ENCODE data around the gene PRKCD. TPM values are rescaled to one million over a fixed set of nuclear protein-coding genes. Genes with fewer than 3 reads are reported as not detected.

PRKCD gene
- total RNA-seq, 1 experiment from 2014 or later: 30.9 TPM

- Mint-ChIP-seq H3K4me3 (ENCODE audit: unreplicated experiment) (peak overlapping the region; percentile 91), H3K36me3 (ENCODE audit: insufficient read depth, unreplicated experiment) (peaks cover 6% of the 10 kb centered on the region), H3K27me3 (ENCODE audit: insufficient read depth, unreplicated experiment) (no peaks in the 10 kb centered on the region), H3K9me3 (ENCODE audit: unreplicated experiment) (no peaks in the 10 kb centered on the region), H3K27ac (ENCODE audit: unreplicated experiment) (peak overlapping the region; percentile 76), H3K4me1 (ENCODE audit: low read depth, unreplicated experiment) (peaks cover 34% of the 10 kb centered on the region)
- TF ChIP-seq CTCF (IDR thresholded peaks at IDR 0.05; ENCODE audit: insufficient read depth in 1 of 2, low read depth in 1 of 2, low read length in 1 of 2, severe bottlenecking in 1 of 2, unreplicated experiment in 1 of 2): no peak
- H3K9me3 ChIP-seq: no peaks in the 10 kb centered on the region
- intact Hi-C loops (cut with micrococcal nuclease; ENCODE audit: unreplicated experiment): loop anchor here (5.0 kb wide), 1 partner anchor 48 kb away; no protein-coding TSS in a partner anchor
- POLR2A ChIA-PET: interaction anchor here (0.6 kb wide), 1 partner anchor 390 kb away, joined by 8 read pairs; the partner anchor contains the start of gene NEK4
- H3K4me3 ChIP-seq (ENCODE audit: low read depth, low read length): peak overlapping the region; percentile 84
- peaks cover 34% of the 10 kb centered on the region for H3K4me1 ChIP-seq
- TSS peak; percentile 50 for BruUV-seq (replicated peaks)
- no peak for DNase-seq
- H3K36me3 ChIP-seq (ENCODE audit: control insufficient read depth, insufficient read depth, low read length): no peaks in the 10 kb centered on the region; the same call in 1 of the 2 replicates
- CTCF ChIA-PET: interaction anchor here (0.7 to 1.5 kb wide), 7 partner anchors 10 to 511 kb away, joined by 3 to 8 read pairs (median 3); no protein-coding TSS in a partner anchor
- H3K27me3 ChIP-seq (replicated peaks; ENCODE audit: control insufficient read depth, insufficient read depth, low read length): no peaks in the 10 kb centered on the region
Measured at GRCh38 chr3:53160061-53160659, 849 bp upstream of the PRKCD start.

GRCh38 chr3:53161450-53161819 is 426 bp downstream of the PRKCD start:
- H3K9me3 ChIP-seq: no peaks in the 10 kb centered on the region

More at GRCh38 chr3:53161450-53161819, 426 bp downstream of the PRKCD start:
- CTCF ChIA-PET: interaction anchor here (0.9 to 1.5 kb wide), 3 partner anchors 18 to 28 kb away, joined by 3 to 8 read pairs (median 7); no protein-coding TSS in a partner anchor
- peaks cover 6% of the 10 kb centered on the region for H3K36me3 Mint-ChIP-seq (ENCODE audit: insufficient read depth, unreplicated experiment)
- Histone ChIP-seq H3K4me3 (ENCODE audit: low read depth, low read length) (peak overlapping the region; percentile 84), H3K27me3 (replicated peaks; ENCODE audit: control insufficient read depth, insufficient read depth, low read length) (no peaks in the 10 kb centered on the region), H3K4me1 (peaks cover 34% of the 10 kb centered on the region), H3K36me3 (ENCODE audit: control insufficient read depth, insufficient read depth, low read length) (peaks cover 1% of the 10 kb centered on the region)
- H3K9me3 Mint-ChIP-seq (ENCODE audit: unreplicated experiment): no peaks in the 10 kb centered on the region
- peak in 1 of 2 experiments; percentile 43 for DNase-seq
- H3K4me1 Mint-ChIP-seq (ENCODE audit: low read depth, unreplicated experiment): peaks cover 34% of the 10 kb centered on the region
- peak overlapping the region; percentile 91 for H3K4me3 Mint-ChIP-seq (ENCODE audit: unreplicated experiment)
- intact Hi-C loops (cut with micrococcal nuclease; ENCODE audit: unreplicated experiment): loop anchor here (5.0 kb wide), 1 partner anchor 49 kb away; no protein-coding TSS in a partner anchor
- BruUV-seq (replicated peaks): no TSS peak
- H3K27ac Mint-ChIP-seq (ENCODE audit: unreplicated experiment): peak overlapping the region; percentile 90
- H3K27me3 Mint-ChIP-seq (ENCODE audit: insufficient read depth, unreplicated experiment): no peaks in the 10 kb centered on the region
- TF ChIP-seq CTCF (IDR thresholded peaks at IDR 0.05; ENCODE audit: insufficient read depth in 1 of 2, low read depth in 1 of 2, low read length in 1 of 2, severe bottlenecking in 1 of 2, unreplicated experiment in 1 of 2): no peak
- POLR2A ChIA-PET: no interaction called here

Measured in Caco-2 (cell line).